Immature natural killer cell (primary cell): Measurements from ENCODE around the gene BEAN1. TPM values are rescaled to one million over a fixed set of nuclear protein-coding genes. Genes with fewer than 3 reads are reported as not detected.

Source experiments
- DNase-seq, 3 donors: peaks; one replicate each; pipeline ENCODE4 v3.0.0; 2022; ENCODE audit warnings: mixed read lengths in 1 of 3
- H3K27ac Mint-ChIP-seq, 6 donors: one replicate each; pipeline ENCODE4 v1.8.0; 2020; ENCODE audit warnings: mixed read lengths in 6 of 6, mild to moderate bottlenecking in 5 of 6, inconsistent platforms in 4 of 6, moderate library complexity in 3 of 6
- H3K27me3 Mint-ChIP-seq, 3 donors: one replicate each; pipeline ENCODE4 v1.8.0; 2020 to 2021; ENCODE audit warnings: low read depth in 3 of 3, mild to moderate bottlenecking in 3 of 3, mixed read lengths in 3 of 3, moderate library complexity in 3 of 3, inconsistent platforms in 1 of 3
- H3K36me3 Mint-ChIP-seq, 3 donors: one replicate each; pipeline ENCODE4 v1.8.0; 2020; ENCODE audit warnings: mixed read lengths in 3 of 3, inconsistent platforms in 2 of 3, mild to moderate bottlenecking in 2 of 3
- H3K4me1 Mint-ChIP-seq, 2 donors: one replicate each; pipeline ENCODE4 v1.8.0; 2020; ENCODE audit warnings: inconsistent platforms in 2 of 2, mild to moderate bottlenecking in 2 of 2, mixed read lengths in 2 of 2, moderate library complexity in 1 of 2
- H3K4me3 Mint-ChIP-seq, 5 donors: one replicate each; pipeline ENCODE4 v1.8.0; 2020; ENCODE audit warnings: mild to moderate bottlenecking in 5 of 5, mixed read lengths in 5 of 5, inconsistent platforms in 3 of 5, moderate library complexity in 3 of 5
- H3K9me3 Mint-ChIP-seq, 6 donors: one replicate each; pipeline ENCODE4 v1.8.0; 2020; ENCODE audit warnings: mild to moderate bottlenecking in 6 of 6, mixed read lengths in 6 of 6, inconsistent platforms in 4 of 6, moderate library complexity in 3 of 6
- polyA plus RNA-seq, 3 donors: library from polyadenylated mRNA; unstranded; fragments of 300-500 nt; fragmentation: Illumina TruSeq; gene quantifications; one replicate each; pipeline ENCODE4 v1.2.3, GENCODE V29; 2021

BEAN1 gene
- polyA plus RNA-seq, 3 donors from 2014 or later: 0.32 TPM; not detected in 2

DNA sequence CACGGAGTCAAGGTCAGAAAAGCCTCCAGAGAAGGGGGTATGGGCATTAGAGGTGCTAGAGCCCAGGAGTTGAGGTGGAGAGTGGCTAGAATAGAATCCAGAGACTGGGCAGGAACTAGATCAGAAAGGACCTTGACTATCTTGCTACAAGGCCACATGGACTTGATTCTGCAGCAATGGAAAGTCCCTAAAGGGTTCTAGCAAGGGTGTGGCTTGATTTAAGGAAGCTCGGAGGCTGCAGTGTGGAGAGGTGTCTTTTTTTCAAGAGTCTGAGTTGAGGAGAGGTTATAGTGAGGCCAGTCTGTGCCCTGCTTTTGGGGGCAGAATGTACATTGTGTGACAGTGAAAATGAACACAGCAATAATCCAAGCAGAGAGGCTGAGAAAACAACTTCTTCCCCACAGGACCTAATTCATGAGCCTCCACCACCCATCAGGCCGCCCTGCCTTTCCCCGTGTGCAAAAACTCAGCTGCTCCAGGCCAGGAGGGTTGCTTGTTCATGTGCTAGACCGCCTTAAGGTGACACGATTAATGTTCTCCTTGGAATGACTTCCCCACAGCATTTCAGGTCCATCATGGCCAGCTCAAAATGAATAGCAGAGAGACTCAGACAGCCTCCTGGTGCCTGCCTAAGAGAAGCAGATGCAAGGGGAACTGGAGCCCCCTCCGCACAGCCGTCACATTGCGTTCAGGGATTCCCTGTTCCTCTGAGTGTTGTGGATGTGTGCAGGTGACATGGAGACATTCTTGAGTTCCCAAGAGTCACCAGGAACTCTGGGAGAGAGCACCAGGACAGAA, 8.7 kb upstream of the BEAN1 start:
- no peaks in the 10 kb centered on the region for H3K4me1 Mint-ChIP-seq
- DNase-seq: no peak
- peaks cover 0 to 9% (median 8%) of the 10 kb centered on the region in 3 donors for H3K27me3 Mint-ChIP-seq
- no peak overlapping the region for H3K4me3 Mint-ChIP-seq
- H3K9me3 Mint-ChIP-seq: no peaks in the 10 kb centered on the region
- peaks cover 0 to 4% (median 0%) of the 10 kb centered on the region in 3 donors for H3K36me3 Mint-ChIP-seq
- H3K27ac Mint-ChIP-seq: no peak overlapping the region

GRCh38 chr16:66419527-66419926, 7.6 kb upstream of the BEAN1 start:
- H3K9me3 Mint-ChIP-seq: peaks cover 0 to 2% (median 0%) of the 10 kb centered on the region in 6 donors
- H3K27ac Mint-ChIP-seq: no peak overlapping the region
- H3K4me3 Mint-ChIP-seq: no peak overlapping the region
- DNase-seq: no peak
- H3K36me3 Mint-ChIP-seq: peaks cover 0 to 4% (median 0%) of the 10 kb centered on the region in 3 donors
- no peaks in the 10 kb centered on the region for H3K4me1 Mint-ChIP-seq
- peaks cover 0 to 12% (median 9%) of the 10 kb centered on the region in 3 donors for H3K27me3 Mint-ChIP-seq

GRCh38 chr16:66420396-66420795, 6.7 kb upstream of the BEAN1 start:
- Mint-ChIP-seq H3K4me1 (no peaks in the 10 kb centered on the region), H3K36me3 (peaks cover 0 to 4% (median 0%) of the 10 kb centered on the region in 3 donors), H3K9me3 (peaks cover 0 to 2% (median 0%) of the 10 kb centered on the region in 6 donors), H3K27ac (no peak overlapping the region), H3K4me3 (no peak overlapping the region), H3K27me3 (peaks cover 2 to 15% (median 14%) of the 10 kb centered on the region in 3 donors)
- no peak for DNase-seq

- H3K9me3 Mint-ChIP-seq: peaks cover 0 to 2% (median 0%) of the 10 kb centered on the region in 6 donors
- H3K27me3 Mint-ChIP-seq: peaks cover 8 to 17% (median 15%) of the 10 kb centered on the region in 3 donors
- no peak overlapping the region for H3K4me3 Mint-ChIP-seq
- H3K27ac Mint-ChIP-seq: no peak overlapping the region
- H3K4me1 Mint-ChIP-seq: peaks cover 0 to 1% of the 10 kb centered on the region in 2 donors
- peaks cover 0 to 4% (median 0%) of the 10 kb centered on the region in 3 donors for H3K36me3 Mint-ChIP-seq
- DNase-seq: no peak
Observed at GRCh38 chr16:66421891-66422290, 5.2 kb upstream of the BEAN1 start.

GRCh38 chr16:66422366-66422765, 4.7 kb upstream of the BEAN1 start:
- Mint-ChIP-seq H3K27me3 (peaks cover 8 to 17% (median 15%) of the 10 kb centered on the region in 3 donors), H3K36me3 (peaks cover 0 to 4% (median 0%) of the 10 kb centered on the region in 3 donors), H3K4me3 (no peak overlapping the region), H3K27ac (no peak overlapping the region), H3K9me3 (peaks cover 0 to 2% (median 0%) of the 10 kb centered on the region in 6 donors), H3K4me1 (peaks cover 0 to 1% of the 10 kb centered on the region in 2 donors)
- no peak for DNase-seq

DNA sequence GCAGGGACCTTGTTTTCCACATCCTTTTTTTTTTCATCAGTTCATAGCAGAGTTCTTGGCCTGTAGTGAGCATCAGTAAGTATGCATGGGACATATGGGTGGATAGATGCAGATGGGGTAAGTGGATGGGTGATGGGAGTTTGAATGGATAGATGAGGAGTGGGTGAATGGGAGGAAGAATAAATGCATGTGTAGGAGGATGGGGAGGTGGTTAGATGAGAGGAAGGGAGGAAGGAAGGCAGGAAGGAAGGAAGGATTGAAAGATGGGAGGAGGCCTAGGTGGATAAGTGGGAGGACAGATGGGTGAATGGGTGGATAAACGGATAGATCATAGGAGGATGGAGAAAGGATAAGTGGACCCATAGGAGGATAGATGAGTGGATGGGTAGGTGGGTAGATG, 3.9 kb upstream of the BEAN1 start:
- H3K9me3 Mint-ChIP-seq: peaks cover 0 to 2% (median 0%) of the 10 kb centered on the region in 6 donors
- peaks cover 9 to 19% (median 15%) of the 10 kb centered on the region in 3 donors for H3K27me3 Mint-ChIP-seq
- H3K36me3 Mint-ChIP-seq: peaks cover 0 to 4% (median 0%) of the 10 kb centered on the region in 3 donors
- DNase-seq: no peak
- H3K4me1 Mint-ChIP-seq: peaks cover 0 to 1% of the 10 kb centered on the region in 2 donors
- H3K27ac Mint-ChIP-seq: no peak overlapping the region
- no peak overlapping the region for H3K4me3 Mint-ChIP-seq

DNA sequence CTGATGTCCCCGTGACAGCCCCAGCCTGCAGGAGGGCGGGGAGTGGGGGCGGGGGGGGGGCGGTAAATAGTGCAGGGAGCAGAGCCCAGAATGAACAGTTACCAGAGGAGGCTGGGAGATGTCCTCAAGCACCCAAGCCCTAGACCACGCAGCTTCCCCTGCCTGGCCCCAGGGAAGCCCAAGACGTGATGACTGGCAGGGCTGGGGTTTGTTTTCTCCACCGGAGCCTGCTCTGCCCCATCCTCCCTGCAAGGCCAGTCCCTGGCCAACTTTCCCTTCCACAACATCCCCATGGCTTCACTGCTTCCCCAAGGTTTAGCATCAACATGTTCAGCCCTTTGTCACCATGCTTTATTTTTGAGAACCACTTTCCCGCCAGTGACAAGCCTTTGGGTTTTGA, 1.4 kb upstream of the BEAN1 start:
- H3K4me3 Mint-ChIP-seq: peak overlapping the region in 2 of 5 donors; percentile 6 to 20
- DNase-seq: no peak
- no peak overlapping the region for H3K27ac Mint-ChIP-seq
- peaks cover 0 to 1% of the 10 kb centered on the region in 2 donors for H3K4me1 Mint-ChIP-seq
- H3K36me3 Mint-ChIP-seq: peaks cover 0 to 4% (median 0%) of the 10 kb centered on the region in 3 donors
- peaks cover 20 to 24% (median 22%) of the 10 kb centered on the region in 3 donors for H3K27me3 Mint-ChIP-seq
- peaks cover 0 to 2% (median 0%) of the 10 kb centered on the region in 6 donors for H3K9me3 Mint-ChIP-seq

GRCh38 chr16:66426112-66427035, 721 bp upstream of the BEAN1 start:
- peaks cover 0 to 2% (median 0%) of the 10 kb centered on the region in 6 donors for H3K9me3 Mint-ChIP-seq
- no peak for DNase-seq
- peak overlapping the region in 4 of 5 donors; percentile 8 to 61 (median 40) for H3K4me3 Mint-ChIP-seq
- H3K27ac Mint-ChIP-seq: no peak overlapping the region
- peaks cover 0 to 4% (median 0%) of the 10 kb centered on the region in 3 donors for H3K36me3 Mint-ChIP-seq
- H3K27me3 Mint-ChIP-seq: peaks cover 21 to 23% (median 22%) of the 10 kb centered on the region in 3 donors
- H3K4me1 Mint-ChIP-seq: peaks cover 0 to 1% of the 10 kb centered on the region in 2 donors

DNA sequence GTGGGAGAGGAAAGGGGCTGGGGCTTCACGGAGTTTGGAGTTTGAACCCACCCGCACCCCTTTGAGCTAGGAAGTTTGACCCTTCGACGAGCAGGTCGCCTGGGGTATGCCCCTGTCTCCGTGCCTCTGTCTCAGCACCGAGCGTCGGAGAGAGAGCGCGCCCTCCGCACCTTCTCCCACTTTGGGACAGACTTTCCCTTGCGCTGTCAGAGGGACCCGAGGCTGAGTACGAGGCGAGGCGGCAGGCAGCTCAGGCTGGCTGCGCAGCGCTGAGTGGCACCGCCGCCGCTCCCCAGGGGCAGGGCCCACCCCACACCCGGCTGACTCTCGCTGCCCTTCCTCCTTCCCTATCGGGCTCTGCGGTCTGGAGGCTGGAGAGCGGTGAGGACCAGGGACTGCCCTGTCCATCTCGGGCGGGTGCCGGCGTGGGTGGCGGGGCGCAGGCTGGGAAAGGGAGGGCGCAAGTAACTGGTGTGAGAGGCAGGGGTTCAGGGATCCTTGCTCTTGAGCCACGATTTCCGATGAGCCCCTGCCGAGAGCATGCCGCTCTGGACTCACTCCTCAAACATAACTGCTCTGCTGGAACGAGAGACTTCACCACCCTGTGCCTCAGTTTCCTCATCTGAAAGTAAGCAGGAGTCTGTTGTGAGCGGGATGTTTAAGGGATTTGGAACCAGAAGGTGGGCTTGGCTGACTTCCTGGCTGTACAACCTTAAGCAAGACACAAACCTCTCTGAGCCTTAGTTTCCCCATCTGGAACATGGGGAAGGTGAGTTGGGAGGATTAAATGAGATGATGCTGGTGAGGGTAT, 981 bp downstream of the BEAN1 start:
- Mint-ChIP-seq H3K9me3 (peaks cover 0 to 2% (median 0%) of the 10 kb centered on the region in 6 donors), H3K4me3 (peak overlapping the region in 3 of 5 donors; percentile 9 to 35 (median 13)), H3K27me3 (peaks cover 23 to 33% (median 27%) of the 10 kb centered on the region in 3 donors), H3K4me1 (peaks cover 0 to 1% of the 10 kb centered on the region in 2 donors), H3K36me3 (no peaks in the 10 kb centered on the region), H3K27ac (no peak overlapping the region)
- no peak for DNase-seq

- H3K4me1 Mint-ChIP-seq: peaks cover 0 to 1% of the 10 kb centered on the region in 2 donors
- H3K36me3 Mint-ChIP-seq: no peaks in the 10 kb centered on the region
- peak overlapping the region in 3 of 5 donors; percentile 13 to 35 (median 24) for H3K4me3 Mint-ChIP-seq
- peaks cover 0 to 2% (median 0%) of the 10 kb centered on the region in 6 donors for H3K9me3 Mint-ChIP-seq
- DNase-seq: no peak
- H3K27me3 Mint-ChIP-seq: peaks cover 22 to 33% (median 29%) of the 10 kb centered on the region in 3 donors
- H3K27ac Mint-ChIP-seq: no peak overlapping the region
Observed at GRCh38 chr16:66428682-66429251, 1.7 kb downstream of the BEAN1 start.

DNA sequence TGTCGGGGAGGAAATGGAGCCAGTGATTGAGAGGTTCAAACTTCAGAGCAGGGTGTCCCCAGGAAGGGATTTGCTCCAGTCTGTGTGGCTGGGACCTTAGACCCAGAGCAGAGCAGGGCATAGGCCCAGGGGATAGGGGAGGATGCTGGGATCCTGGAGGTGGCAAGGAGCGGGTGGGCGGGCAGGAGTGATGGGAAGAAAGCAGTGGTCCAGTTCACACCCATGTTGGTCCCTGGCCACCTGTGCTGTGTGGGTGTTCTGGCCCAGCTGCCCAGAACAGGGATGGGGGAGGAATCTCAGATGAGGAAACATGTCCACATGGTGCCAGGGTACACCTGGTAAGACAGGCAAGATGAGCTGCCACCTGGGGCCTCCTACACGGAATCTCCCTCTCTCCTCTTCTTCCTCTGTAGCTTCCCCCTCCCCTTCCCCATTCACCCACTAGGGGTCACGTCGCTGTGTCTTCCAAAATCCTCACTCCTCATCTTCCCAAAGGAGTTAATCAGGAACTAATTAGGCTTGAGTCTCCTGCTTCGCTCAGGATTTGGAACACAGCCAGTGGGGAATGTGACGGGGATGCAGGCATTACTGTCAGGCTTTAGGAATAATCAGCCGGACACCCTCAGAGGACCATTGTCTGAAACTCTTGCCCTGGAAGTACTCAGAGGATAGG, 2.3 kb downstream of the BEAN1 start:
- Mint-ChIP-seq H3K4me3 (no peak overlapping the region), H3K36me3 (no peaks in the 10 kb centered on the region), H3K4me1 (peaks cover 0 to 1% of the 10 kb centered on the region in 2 donors), H3K27me3 (peaks cover 18 to 33% (median 29%) of the 10 kb centered on the region in 3 donors), H3K9me3 (no peaks in the 10 kb centered on the region), H3K27ac (no peak overlapping the region)
- DNase-seq: no peak

- Mint-ChIP-seq H3K27me3 (peaks cover 15 to 34% (median 24%) of the 10 kb centered on the region in 3 donors), H3K4me3 (no peak overlapping the region)
Observed at GRCh38 chr16:66430214-66430613, 3.1 kb downstream of the BEAN1 start.

More at GRCh38 chr16:66430214-66430613, 3.1 kb downstream of the BEAN1 start:
- DNase-seq: no peak
- Mint-ChIP-seq H3K36me3 (no peaks in the 10 kb centered on the region), H3K9me3 (no peaks in the 10 kb centered on the region), H3K27ac (no peak overlapping the region), H3K4me1 (peaks cover 0 to 1% of the 10 kb centered on the region in 2 donors)
